Right renal cortex interstitium (tissue), 3 donors: ENCODE data around the gene AHCYL1. TPM values are rescaled to one million over a fixed set of nuclear protein-coding genes. Genes with fewer than 3 reads are reported as not detected.
A peak's percentile ranks its signal among the peaks of the same experiment; 100 is the strongest.

Experiments
- DNase-seq, 3 donors: peaks; one replicate each; pipeline ENCODE4 v3.0.0-alpha.2; 2013; ENCODE audit warnings: low read depth in 3 of 3, low spot score in 2 of 3
- polyA plus RNA-seq, 3 donors: library from polyadenylated mRNA; unstranded; fragments of 120-200 nt; gene quantifications; one replicate each; pipeline ENCODE4 v1.2.1, GENCODE V29; 2013; ENCODE audit not compliant: insufficient read length in 3 of 3

Gene AHCYL1
- polyA plus RNA-seq, 3 donors: 120 to 126 (median 126) TPM

DNA sequence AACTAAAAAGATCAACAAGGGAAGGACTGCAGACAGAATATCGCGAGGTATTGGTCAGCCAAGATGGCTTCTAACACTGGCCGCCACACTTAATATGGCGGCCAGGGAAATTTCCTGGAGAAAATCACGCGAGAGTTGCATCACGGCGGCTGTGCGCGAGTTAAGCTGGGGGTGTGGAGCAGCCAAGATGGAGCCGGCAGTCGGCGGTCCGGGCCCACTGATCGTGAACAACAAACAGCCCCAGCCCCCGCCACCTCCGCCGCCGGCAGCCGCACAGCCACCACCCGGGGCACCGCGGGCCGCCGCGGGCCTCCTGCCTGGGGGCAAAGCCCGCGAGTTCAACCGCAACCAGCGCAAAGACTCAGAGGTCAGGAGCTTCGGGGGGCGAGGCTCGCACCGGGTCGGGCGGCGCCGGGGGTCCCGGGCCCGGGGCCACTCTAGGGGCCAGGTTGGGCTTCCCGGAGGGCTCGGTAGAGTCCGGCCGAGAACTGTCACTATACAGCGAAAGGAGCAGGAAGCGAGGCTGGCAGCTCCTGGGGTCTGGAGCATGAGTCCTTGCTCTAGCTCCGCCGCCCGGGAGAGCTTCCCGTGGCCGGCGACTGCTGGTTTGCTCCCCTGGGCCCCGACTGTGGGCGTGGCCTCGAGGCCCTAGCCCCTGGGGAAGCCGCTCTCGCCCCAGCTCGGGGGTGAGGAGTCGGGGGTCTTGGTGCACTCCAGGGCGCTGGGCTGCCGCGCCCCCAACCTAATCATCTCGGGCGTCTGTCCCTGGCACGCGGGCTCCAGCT lies 50.1 kb downstream of the AHCYL1 start, which contains the start of gene STRIP1:
TSS of gene STRIP1 (plus strand) at position 174 of the 785 bp plus-strand sequence. CDS start at position 188, 14 bp downstream.
- DNase-seq: peak; percentile 87 to 92 (median 91)

DNA sequence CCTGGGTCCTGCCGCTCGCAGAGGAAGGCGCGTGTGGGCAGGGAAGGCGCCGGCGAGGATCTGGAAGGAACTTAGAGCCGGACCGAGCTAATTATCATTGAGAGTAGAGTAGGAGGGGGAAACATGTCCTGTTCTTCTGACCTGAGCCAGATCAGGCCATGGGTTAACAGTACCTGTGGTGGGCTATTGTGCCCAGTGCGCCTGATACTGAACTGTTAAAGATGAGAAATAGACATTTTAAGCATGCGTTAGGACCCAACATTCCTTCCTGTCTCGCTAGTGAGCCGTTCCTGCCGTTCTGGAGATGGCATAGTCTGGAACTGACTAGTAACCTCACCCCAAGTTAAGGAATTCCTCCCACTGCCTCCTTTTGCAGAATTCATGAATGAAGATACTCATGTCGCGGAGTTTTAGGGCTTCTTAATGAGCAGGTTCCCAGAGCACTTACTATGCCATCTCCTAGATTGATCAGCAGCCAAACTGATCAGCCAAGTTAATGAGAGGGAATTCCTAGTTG lies 50.7 kb downstream of the AHCYL1 start:
- DNase-seq: no peak

DNA sequence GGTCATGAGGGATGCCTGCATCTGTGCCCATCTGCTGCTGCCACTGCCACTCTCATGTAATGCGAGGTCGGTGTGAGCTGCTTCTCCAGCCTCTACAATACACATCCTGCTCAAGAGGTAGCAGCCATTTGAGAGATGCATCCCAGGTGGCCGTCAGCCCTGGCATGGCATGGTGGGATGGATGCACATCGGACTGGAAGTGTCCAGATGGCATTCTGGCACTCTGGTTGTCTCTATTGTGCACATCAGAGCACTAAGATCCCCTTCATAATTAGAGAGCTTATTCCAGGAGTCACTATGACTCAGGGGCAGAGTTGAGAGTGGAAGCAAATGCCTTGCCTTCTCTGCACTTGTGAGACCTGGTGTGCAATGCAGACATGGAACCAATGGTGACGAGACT lies 53.7 kb downstream of the AHCYL1 start:
- no peak for DNase-seq

DNA sequence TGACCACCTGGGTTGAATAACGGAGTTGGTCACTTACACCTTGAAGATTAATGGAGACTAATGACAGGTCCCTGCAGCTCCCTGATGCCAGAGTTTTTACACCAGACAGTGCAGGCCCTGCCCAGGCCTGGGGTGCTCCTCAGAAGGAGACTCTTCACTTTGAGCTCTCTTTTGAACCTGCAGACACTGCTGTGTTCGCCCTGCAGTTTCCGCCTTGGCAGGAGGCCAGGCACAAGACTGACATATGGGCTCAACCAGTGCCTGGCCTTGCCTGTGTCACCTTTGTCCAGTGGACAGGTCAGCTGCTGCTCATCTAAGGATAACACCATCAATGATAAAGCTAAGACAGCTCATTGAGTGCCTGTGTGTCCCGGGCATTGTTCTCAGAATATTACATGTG lies 55.1 kb downstream of the AHCYL1 start:
- no peak for DNase-seq

DNA sequence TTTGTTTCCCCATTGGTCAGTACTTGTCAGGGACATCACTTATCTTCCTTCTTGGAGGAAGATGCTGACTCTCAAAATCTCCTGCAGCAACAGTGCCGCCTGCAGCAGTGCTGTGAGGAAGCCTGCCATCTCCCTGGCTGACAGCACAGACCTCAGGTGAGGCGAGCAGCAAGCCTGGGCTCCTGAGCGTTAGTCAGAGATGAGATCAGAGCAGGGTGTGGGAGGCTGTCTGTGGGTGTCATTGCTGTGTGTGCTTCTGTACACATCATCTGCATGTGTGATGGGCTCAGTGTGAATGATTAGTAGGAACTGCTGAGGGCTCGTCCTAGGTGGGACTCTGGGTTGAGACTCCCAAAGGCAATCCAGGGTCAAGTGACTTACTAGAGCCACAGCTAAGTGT lies 56.0 kb downstream of the AHCYL1 start:
- no peak for DNase-seq

DNA sequence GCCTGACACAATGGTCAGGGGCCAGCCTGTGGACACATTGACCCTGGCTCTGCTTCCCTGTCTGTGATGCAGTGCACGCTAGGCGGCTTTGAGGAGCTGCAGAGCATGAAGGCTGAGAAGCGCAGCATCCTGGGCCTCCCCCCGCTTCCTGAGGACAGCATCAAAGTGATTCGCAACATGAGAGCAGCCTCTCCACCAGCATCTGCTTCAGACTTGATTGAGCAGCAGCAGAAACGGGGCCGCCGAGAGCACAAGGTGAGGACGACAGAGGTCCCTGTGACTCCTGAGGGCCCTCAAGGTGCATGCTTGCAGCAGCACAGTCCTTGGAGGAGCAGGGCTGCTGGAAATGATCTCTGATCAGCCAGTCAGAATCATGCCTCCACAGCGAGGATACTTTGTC lies 58.5 kb downstream of the AHCYL1 start:
- DNase-seq: no peak

DNA sequence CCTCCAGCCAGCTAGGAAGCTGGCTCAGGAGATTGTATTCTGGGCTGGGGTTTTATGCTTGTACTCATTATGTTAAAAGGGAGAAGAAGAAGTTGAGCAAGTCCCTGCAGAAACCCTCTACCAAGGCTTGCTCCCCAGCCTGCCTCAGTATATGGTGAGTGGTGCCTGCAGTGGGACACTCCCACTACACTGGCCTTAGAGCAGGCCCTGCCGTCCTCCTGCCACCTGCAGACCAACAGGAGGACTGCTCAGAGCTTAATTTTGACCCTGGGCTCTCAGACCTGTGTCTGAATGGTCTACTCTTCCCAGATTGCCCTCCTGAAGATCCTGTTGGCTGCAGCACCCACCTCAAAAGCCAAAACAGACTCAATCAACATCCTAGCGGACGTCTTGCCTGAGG lies 62.9 kb downstream of the AHCYL1 start:
- DNase-seq: no peak

DNA sequence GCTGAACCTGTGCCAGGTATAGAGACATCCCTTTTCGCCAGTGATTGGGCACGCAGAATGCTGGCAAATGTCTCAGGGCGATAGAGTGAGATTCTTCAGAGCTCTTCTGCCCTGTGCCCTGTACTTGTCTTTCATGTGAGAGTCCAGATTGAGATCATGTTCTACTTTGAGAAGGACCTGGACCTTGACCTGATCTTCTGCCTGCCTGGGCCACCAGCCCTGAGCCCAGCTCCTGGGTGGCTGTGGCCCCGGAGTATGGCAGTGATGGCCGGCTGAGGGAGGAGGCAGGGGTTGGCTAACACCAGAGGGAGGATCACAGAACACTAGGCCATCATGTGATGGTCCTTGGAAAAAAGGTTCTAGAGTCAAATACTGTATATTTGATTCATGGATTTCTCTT lies 63.7 kb downstream of the AHCYL1 start:
- DNase-seq: no peak

DNA sequence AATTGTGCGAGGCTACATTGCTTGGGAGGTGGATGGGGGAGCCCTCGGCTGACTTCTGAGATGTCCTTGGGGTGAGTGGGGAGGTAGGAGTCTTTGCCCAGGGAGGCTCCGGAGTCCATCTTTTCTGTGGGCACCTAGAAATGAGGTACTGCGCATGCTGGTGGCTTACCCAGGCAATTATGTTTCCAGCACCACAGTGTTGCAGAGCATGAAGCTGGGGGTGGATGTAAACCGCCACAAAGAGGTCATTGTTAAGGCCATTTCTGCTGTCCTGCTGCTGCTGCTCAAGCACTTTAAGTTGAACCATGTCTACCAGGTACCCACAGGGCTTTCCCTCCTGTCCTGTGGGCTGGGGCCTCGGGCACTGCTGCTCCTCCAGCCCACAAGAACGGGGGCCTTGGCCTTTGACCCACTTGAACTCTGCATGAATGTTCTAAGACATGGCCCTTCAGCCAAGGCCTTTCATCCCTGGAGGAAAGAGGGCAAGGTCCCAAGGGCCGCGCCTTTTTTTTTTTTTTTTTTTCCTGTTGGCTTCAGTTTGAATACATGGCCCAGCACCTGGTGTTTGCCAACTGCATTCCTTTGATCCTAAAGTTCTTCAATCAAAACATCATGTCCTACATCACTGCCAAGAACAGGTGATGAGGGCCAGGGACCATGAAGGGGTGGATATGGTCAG lies 64.5 kb downstream of the AHCYL1 start:
- DNase-seq: no peak

DNA sequence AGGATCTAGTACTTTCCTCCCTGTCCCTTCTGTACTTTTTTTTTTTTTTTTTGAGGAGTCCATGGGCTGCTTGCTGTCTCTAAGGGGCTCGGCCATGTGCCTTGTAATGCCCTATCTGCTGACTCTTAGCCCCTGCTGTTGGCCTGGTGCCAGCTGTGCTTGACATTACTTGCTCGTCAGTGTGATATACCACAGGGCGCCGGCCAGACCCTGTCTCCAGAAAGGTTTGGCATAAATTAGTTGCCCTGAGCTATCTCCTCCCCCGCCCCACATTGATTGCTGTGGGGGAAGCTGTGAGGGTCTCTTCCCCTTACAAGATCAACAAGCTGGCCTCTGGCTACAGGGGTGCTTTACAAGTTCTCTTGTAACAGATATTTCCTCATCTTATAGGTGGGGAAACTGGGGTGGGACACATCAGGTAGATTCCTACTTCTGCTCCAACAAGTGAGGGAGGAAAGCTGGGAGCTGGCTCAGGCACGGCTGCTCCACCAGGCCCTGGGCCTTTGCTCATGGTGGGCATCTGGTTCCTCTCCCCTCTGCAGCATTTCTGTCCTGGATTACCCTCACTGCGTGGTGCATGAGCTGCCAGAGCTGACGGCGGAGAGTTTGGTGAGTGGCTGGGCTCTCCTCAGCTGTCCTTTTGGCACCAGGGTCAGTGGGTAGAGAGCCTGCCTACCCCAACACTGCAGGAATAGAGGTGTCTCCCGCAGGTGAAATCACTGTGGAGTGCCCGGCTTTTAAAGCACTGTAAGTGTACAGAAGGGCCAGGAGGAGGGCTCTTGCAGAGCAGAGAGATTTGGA lies 65.4 kb downstream of the AHCYL1 start:
- DNase-seq: no peak

DNA sequence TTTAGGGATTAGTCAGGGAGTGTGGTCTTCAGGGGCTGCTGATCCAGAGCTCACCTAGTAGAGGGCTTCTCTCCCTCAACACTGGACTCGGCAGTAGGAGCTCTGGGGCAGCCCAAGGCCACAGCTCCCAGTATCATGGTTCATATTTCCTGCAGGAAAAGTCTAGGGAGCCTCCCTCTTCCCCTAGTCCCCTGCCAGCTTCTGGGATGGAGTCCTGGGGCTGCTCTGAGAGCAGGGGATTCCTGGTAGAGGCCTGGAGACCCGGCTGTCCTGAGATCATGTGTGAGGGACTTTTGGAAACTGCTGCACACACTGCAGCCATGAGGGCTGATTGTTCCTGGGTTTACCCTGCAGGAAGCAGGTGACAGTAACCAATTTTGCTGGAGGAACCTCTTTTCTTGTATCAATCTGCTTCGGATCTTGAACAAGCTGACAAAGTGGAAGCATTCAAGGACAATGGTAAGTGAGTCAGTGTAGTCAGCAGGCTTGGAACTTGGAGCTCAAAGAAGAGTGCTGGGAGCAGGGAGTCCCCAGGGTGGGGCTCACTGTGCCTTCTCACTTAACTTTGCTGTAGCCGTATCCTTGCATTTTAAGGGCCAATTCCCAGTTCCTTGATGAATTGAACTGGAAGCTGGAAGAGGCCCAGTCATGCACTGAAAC lies 66.2 kb downstream of the AHCYL1 start:
- DNase-seq: no peak

DNA sequence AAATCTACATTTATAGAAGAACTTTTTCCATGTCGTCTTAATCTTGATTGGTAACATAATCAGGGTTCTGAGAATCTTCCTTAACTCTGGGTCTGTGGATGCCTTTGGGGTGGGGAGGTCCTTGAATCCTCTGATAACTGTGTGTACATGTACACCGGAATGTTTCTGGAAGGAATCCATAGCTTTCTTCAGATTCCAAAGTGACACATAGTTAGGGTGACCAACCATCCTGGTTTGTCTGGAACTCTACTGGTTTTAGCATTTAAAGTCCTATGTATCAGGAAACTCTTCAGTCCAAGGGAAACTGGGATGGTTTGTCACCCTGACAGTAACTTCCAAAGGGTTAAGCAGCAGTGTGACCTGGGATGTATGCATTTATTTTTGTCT lies 66.7 kb downstream of the AHCYL1 start:
- no peak for DNase-seq

DNA sequence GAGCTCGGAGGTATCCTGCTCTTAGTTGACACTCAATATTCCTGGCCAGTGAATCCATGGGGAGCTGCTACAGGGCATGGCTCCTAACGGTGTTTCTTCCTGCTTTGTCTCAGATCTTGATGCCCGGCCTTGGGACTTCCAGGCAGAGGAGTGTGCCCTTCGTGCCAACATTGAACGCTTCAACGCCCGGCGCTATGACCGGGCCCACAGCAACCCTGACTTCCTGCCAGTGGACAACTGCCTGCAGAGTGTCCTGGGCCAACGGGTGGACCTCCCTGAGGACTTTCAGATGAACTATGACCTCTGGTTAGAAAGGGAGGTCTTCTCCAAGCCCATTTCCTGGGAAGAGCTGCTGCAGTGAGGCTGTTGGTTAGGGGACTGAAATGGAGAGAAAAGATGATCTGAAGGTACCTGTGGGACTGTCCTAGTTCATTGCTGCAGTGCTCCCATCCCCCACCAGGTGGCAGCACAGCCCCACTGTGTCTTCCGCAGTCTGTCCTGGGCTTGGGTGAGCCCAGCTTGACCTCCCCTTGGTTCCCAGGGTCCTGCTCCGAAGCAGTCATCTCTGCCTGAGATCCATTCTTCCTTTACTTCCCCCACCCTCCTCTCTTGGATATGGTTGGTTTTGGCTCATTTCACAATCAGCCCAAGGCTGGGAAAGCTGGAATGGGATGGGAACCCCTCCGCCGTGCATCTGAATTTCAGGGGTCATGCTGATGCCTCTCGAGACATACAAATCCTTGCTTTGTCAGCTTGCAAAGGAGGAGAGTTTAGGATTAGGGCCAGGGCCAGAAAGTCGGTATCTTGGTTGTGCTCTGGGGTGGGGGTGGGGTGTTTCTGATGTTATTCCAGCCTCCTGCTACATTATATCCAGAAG lies 69.2 kb downstream of the AHCYL1 start:
- peak in 1 of 3 donors; percentile 18 for DNase-seq

DNA sequence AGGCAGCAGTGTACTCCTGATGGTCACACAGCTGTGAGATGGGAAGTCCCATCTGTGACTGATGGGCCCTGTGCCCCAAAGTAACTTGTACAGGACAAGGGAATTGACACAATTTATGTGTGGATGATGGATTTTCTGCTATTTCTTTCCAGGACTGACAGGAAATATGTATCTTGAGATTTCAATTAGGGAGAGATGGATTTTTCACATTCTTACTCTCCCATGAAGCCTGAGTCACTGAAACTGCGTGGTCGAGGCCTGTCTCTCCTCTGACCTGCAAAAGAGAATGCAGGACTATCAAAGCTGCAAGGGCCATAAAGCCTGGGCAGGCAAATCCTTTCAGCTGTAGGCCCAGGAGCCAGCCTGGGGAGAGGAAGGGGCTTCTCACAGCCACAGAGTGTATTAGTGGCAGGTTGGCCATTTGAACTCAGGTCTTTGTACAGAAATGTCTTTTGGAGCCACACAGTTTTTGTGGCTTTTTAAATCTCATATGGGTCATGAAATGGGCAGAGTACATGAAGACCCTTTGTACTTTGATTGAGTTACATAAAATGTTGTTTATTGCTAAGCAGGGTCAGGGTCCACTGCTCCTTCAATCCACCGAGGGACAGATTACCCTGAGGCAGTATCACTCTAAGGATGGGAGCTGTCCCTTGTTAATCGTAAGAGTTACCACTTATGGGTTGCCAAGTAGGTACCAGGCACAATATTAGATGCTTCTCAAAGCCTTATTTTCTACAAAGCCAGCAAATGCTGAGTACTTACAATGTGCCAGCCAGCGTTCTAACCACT lies 71.1 kb downstream of the AHCYL1 start:
- DNase-seq: no peak

DNA sequence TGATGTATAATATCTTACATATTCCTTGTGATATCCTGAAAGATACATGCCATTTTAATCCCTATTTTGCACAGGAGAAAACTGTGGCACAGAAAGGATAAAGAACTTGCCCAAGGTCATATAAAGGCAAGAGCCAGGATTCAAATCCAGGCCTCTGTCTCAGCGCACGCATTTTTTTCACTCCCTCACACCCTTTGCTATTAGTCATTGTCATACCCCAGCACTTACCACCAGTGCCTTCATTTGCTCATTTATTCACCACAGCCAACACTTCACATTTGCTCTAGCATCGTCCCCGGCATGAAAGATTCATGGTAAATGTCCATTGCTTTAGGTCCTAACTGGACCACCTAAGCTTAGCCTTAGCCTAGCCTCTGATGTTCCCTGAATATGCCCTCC lies 71.7 kb downstream of the AHCYL1 start:
- no peak for DNase-seq

DNA sequence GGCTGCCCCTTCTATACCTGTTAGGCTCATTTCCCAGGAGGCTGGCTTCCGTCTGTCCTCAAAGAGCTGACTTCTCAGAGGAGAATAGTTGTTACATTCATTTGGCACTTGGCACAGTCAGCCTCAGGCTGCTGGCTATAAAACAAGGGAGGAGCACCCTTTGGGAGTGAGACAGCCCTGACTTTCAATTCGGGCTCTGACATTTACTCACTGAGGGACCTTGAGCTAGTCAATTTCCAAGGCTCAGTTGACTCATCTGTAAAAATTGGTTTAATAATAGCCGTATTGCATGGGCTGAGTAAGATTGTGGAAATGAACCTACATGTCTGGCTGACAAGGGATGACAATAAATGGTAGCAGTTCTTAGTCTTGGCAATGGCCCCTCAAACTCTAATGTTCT lies 72.2 kb downstream of the AHCYL1 start:
- no peak for DNase-seq

DNA sequence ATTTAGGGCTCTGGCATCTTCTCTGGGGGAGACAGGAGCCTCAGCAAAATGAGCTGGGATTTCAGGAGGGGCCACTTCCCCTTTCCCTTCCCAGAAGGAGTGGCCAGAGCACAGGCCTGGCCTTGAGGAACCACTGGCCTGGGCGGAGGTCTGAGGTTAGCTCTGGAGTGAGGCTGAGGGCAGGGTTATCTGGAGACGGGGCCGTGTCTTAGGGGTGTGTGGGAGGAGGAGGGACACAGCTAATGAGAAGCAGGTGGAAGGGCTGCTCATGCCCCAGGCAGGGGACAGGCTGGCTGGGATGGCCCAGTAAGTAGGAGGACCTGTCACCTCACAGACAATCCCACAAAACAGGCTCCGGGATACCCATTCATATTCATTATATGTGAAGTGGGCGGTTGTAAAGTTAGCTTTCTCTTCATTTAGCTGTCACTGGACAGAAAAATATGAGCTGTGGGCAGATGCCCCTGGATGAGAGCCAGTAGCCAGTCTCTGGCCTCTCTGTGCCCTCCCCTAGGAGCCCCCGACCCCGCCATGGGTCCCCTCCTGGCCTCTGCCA lies 73.5 kb downstream of the AHCYL1 start:
- DNase-seq: no peak

DNA sequence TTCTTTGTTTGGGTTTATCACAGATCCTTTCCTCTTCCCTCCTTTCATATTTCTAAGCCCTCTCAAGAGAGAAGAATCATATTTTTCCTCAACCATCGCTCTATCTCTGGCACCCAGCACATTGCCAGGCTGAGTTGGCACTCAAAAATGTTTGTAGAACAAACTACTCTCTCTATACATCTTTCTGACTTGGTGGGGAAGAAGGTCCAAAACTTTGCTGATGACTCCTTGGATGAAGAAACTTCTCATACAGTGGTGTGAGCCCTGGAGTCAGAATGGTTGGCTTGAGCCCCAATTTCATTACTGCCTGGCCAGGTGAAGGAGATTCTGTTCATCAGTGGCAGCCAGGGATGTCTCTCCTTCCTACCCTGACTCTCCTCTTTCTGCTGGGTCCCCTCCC lies 74.0 kb downstream of the AHCYL1 start:
- DNase-seq: no peak
